ENCODE results near the gene GBX1.

DNA sequence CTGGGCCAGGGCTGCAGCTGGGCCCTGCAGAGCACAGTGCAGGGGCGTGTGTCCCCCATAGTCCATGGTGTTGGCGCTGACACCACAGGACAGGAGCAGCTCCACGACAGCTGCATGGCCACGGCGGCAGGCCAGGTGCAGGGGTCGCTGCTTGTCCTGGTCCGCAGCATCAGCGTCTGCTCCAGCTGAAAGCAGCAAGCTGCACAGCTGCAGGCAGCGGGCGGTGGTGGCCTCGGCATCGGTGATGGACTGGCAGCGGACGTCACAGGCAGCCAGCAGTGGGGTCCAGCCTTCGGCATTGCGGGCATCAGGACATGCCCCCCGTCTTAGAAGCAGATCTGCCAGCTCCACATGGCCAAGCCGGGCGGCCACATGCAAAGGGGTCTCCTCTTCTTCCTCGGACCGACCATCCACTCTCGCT is 13.5 kb upstream of the GBX1 start:
- TF ChIP-seq CTCF (IDR thresholded peaks at IDR 0.05) = no peak
- no peak for TF ChIP-seq POLR2A (IDR thresholded peaks at IDR 0.05)

All from adrenal gland (tissue), 5 donors.